CD14-positive monocyte (primary cell): ENCODE measurements around the gene CLCF1. TPM values are rescaled to one million over a fixed set of nuclear protein-coding genes. Genes with fewer than 3 reads are reported as not detected.

Experiments
- DNase-seq, 3 donors: peaks; one replicate each; pipeline ENCODE4 v3.0.0-alpha.2; 2011 to 2022
- H2AFZ ChIP-seq: 2 replicates; pipeline ENCODE4 v1.6.0; 2012; ENCODE audit warnings: mild to moderate bottlenecking, low read depth, low read length, inconsistent platforms; ENCODE audit not compliant: insufficient read depth, poor library complexity, severe bottlenecking
- H3K27ac ChIP-seq, 2 donors: 1 replicate in 1 of 2; 2 replicates in 1 of 2; pipeline ENCODE4 v1.5.1; 2012 to 2013; ENCODE audit warnings: low read length in 2 of 2, control low read depth in 1 of 2, inconsistent platforms in 1 of 2, low read depth in 1 of 2, mild to moderate bottlenecking in 1 of 2
- H3K27me3 ChIP-seq, 2 donors: one replicate each; pipeline versions ENCODE4 v1.6.0 to v1.6.1; 2011 to 2013; ENCODE audit warnings: low read length in 2 of 2; ENCODE audit not compliant: control insufficient read depth in 2 of 2, insufficient read depth in 2 of 2
- H3K36me3 ChIP-seq, 2 donors: replicated peaks in 1 of 2; 1 replicate in 1 of 2; 2 replicates in 1 of 2; pipeline versions ENCODE4 v1.5.1 to v1.6.1; 2012 to 2013; ENCODE audit warnings: low read length in 2 of 2, control low read depth in 1 of 2, inconsistent platforms in 1 of 2, mild to moderate bottlenecking in 1 of 2; ENCODE audit not compliant: insufficient read depth in 2 of 2, control insufficient read depth in 1 of 2
- H3K4me1 ChIP-seq, 2 donors: 1 replicate in 1 of 2; 2 replicates in 1 of 2; pipeline versions ENCODE4 v1.5.1 to v1.6.1; 2012 to 2013; ENCODE audit warnings: low read length in 2 of 2, control low read depth in 1 of 2, inconsistent platforms in 1 of 2, mild to moderate bottlenecking in 1 of 2, moderate library complexity in 1 of 2; ENCODE audit not compliant: insufficient read depth in 2 of 2, control insufficient read depth in 1 of 2
- H3K4me2 ChIP-seq: replicated peaks from 2 replicates; pipeline ENCODE3; 2012; ENCODE audit warnings: low read length, moderate library complexity, mild to moderate bottlenecking; ENCODE audit not compliant: poor library complexity, severe bottlenecking; ENCODE audit errors: extremely low read depth
- H3K4me3 ChIP-seq, 3 experiments: fragments of 200-600 bp in 1 of 3; sonication (generic) in 1 of 3; replicated peaks in 1 of 3; 1 replicate in 2 of 3; 2 replicates in 1 of 3; pipeline ENCODE4 v1.5.1; 2011 to 2013; ENCODE audit warnings: low read length in 3 of 3, mild to moderate bottlenecking in 3 of 3, control low read depth in 2 of 3, low read depth in 2 of 3, inconsistent platforms in 1 of 3, moderate library complexity in 1 of 3
- H3K79me2 ChIP-seq: 2 replicates; pipeline ENCODE4 v1.6.0; 2012; ENCODE audit warnings: mild to moderate bottlenecking, control low read depth, inconsistent platforms, low read length, moderate library complexity; ENCODE audit not compliant: insufficient read depth
- H3K9ac ChIP-seq: 2 replicates; pipeline ENCODE4 v1.6.0; 2017; ENCODE audit warnings: low read length, mild to moderate bottlenecking; ENCODE audit not compliant: insufficient read depth, poor library complexity, severe bottlenecking
- H3K9me3 ChIP-seq, 2 donors: replicated peaks in 1 of 2; 1 replicate in 1 of 2; 2 replicates in 1 of 2; pipeline versions ENCODE4 v1.5.1 to v1.6.1; 2012 to 2013; ENCODE audit warnings: low read length in 2 of 2, control low read depth in 1 of 2; ENCODE audit not compliant: control insufficient read depth in 1 of 2, insufficient read depth in 1 of 2
- H4K20me1 ChIP-seq: 2 replicates; pipeline ENCODE4 v1.6.0; 2012; ENCODE audit warnings: mild to moderate bottlenecking, low read length, control low read depth, moderate library complexity; ENCODE audit not compliant: insufficient read depth
- H3K27ac Mint-ChIP-seq, 7 donors: one replicate each; pipeline ENCODE4 v1.8.0; 2020; ENCODE audit warnings: mild to moderate bottlenecking in 7 of 7, mixed read lengths in 7 of 7, moderate library complexity in 6 of 7, inconsistent platforms in 2 of 7
- H3K27me3 Mint-ChIP-seq, 3 donors: one replicate each; pipeline ENCODE4 v1.8.0; 2021 to 2022; ENCODE audit warnings: low read depth in 3 of 3, mild to moderate bottlenecking in 3 of 3, mixed read lengths in 3 of 3, moderate library complexity in 3 of 3, inconsistent platforms in 1 of 3
- H3K36me3 Mint-ChIP-seq, 2 donors: one replicate each; pipeline ENCODE4 v1.8.0; 2020; ENCODE audit warnings: mixed read lengths in 2 of 2, inconsistent platforms in 1 of 2, mild to moderate bottlenecking in 1 of 2
- H3K4me1 Mint-ChIP-seq: one replicate; pipeline ENCODE4 v1.8.0; 2020; ENCODE audit warnings: mild to moderate bottlenecking, mixed read lengths
- H3K4me3 Mint-ChIP-seq, 2 donors: one replicate each; pipeline ENCODE4 v1.8.0; 2020; ENCODE audit warnings: mild to moderate bottlenecking in 2 of 2, mixed read lengths in 2 of 2, moderate library complexity in 1 of 2
- H3K9me3 Mint-ChIP-seq, 7 donors: one replicate each; pipeline ENCODE4 v1.8.0; 2020 to 2022; ENCODE audit warnings: mixed read lengths in 7 of 7, mild to moderate bottlenecking in 6 of 7, moderate library complexity in 6 of 7, inconsistent platforms in 2 of 7
- WGBS: methylation state at CpG from one replicate; pipeline ENCODE4 v1.1.5; 2013; ENCODE audit warnings: missing lambda C conversion rate; ENCODE audit not compliant: insufficient coverage; 5-methylcytosine and 5-hydroxymethylcytosine counted together
- intact Hi-C, 2 donors: fragments of 100-400 bp; cut with micrococcal nuclease; formaldehyde crosslinking; loops; one replicate each; pipeline versions ENCODE4 v1.15.0 to v1.15.1; 2023
- polyA plus RNA-seq, 3 donors: library from polyadenylated mRNA; depleted of rRNA in 1 of 3; unstranded in 2 of 3; stranded (reverse) in 1 of 3; fragments of 300-500 nt in 2 of 3; fragments of >200 nt in 1 of 3; fragmentation: Illumina TruSeq in 2 of 3; gene quantifications; 1 replicate in 2 of 3; 2 replicates in 1 of 3; pipeline ENCODE4 v1.2.3, GENCODE V29; 2012 to 2021
- small RNA-seq: library from RNA; depleted of rRNA; stranded (forward); fragments of <200 nt; gene quantifications from one replicate; pipeline ENCODE3, GENCODE V24; 2012; ENCODE audit warnings: low read depth; ENCODE audit not compliant: insufficient read length
- TF ChIP-seq, protein P1 (sequence below): fragments of 200-600 bp; IDR thresholded peaks from one replicate; pipeline ENCODE4 v1.8.0; 2022; ENCODE audit warnings: antibody characterized with exemption, mild to moderate bottlenecking

Gene CLCF1
- polyA plus RNA-seq, 3 donors: 0.44 to 14.8 (median 0.94) TPM

DNA sequence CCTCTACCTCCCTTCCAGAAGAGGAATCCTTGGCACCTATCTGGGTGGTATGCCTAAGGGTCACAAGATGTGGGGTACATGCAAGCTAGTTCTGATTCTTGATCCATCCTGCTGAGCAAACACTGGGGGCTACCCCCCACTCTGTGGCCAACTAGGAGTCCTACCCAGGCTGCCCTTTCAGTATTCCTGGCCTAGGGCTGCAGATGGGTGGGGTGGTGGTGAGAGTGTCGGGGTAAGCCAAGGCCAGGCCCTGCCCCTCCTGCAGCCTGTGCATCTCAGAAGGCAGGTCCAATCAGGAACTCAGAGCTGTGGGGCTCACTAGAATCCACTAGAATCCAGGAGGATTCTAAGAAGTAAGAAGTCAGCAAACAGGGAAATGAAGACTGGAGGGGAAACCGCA lies 59.2 kb downstream of the CLCF1 start:
- Mint-ChIP-seq H3K4me3 (peak overlapping the region in 1 of 2 donors; percentile 20), H3K27me3 (peaks cover 4 to 15% (median 12%) of the 10 kb centered on the region in 3 donors), H3K9me3 (no peaks in the 10 kb centered on the region), H3K36me3 (peaks cover 22 to 27% of the 10 kb centered on the region in 2 donors), H3K4me1 (peaks cover 40% of the 10 kb centered on the region), H3K27ac (no peak overlapping the region)
- Histone ChIP-seq H4K20me1 (peaks cover 4% of the 10 kb centered on the region), H3K27ac (no peak overlapping the region), H3K79me2 (no peaks in the 10 kb centered on the region), H2AFZ (no peak overlapping the region), H3K36me3 (peaks cover 24 to 26% of the 10 kb centered on the region in 2 donors), H3K4me1 (peaks cover 43 to 49% of the 10 kb centered on the region in 2 donors), H3K9ac (no peak overlapping the region), H3K9me3 (no peaks in the 10 kb centered on the region), H3K4me2 (no peak overlapping the region), H3K27me3 (peaks cover 0 to 4% of the 10 kb centered on the region in 2 donors), H3K4me3 (no peak overlapping the region)
- WGBS: no CpG with 5 or more reads among the region's 2 CpGs
- no peak for DNase-seq
- intact Hi-C loops: no loop called here
- TF ChIP-seq, protein P1, sequence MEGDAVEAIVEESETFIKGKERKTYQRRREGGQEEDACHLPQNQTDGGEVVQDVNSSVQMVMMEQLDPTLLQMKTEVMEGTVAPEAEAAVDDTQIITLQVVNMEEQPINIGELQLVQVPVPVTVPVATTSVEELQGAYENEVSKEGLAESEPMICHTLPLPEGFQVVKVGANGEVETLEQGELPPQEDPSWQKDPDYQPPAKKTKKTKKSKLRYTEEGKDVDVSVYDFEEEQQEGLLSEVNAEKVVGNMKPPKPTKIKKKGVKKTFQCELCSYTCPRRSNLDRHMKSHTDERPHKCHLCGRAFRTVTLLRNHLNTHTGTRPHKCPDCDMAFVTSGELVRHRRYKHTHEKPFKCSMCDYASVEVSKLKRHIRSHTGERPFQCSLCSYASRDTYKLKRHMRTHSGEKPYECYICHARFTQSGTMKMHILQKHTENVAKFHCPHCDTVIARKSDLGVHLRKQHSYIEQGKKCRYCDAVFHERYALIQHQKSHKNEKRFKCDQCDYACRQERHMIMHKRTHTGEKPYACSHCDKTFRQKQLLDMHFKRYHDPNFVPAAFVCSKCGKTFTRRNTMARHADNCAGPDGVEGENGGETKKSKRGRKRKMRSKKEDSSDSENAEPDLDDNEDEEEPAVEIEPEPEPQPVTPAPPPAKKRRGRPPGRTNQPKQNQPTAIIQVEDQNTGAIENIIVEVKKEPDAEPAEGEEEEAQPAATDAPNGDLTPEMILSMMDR: no peak

Small RNA genes within 50 kb of the gene (small RNA-seq; reads per million reads assigned to genes)
- not detected for gene RN7SKP239
- not detected for gene RNU6-1238P

Other genes with a start within 250 kb of the CLCF1 start
- 100 to 1,000 TPM in 1 of 3 donors, 10 to 100 TPM in 2; 34.9 to 777 (median 43.0) TPM for gene GRK2, start 107.1 kb downstream of the CLCF1 start, polyA plus RNA-seq
- 100 to 1,000 TPM in 1 of 3 donors, 10 to 100 TPM in 1, 1 to 10 TPM in 1; 9.1 to 389 (median 10.3) TPM for gene ANKRD13D, start 84.3 kb downstream of the CLCF1 start, polyA plus RNA-seq
- gene SSH3, start 70.1 kb downstream of the CLCF1 start, polyA plus RNA-seq: 10 to 100 TPM in 1 of 3 donors, 1 to 10 TPM in 2; 3.6 to 23.3 (median 5.8) TPM
- 100 to 1,000 TPM; 157 to 205 (median 176) TPM for gene POLD4, start 20.1 kb downstream of the CLCF1 start, polyA plus RNA-seq
- gene RAD9A, start 18.4 kb upstream of the CLCF1 start, polyA plus RNA-seq: 10 to 100 TPM in 1 of 3 donors, 1 to 10 TPM in 2; 3.7 to 31.7 (median 3.8) TPM
- gene PPP1CA, start 28.3 kb upstream of the CLCF1 start, polyA plus RNA-seq: 100 to 1,000 TPM; 209 to 551 (median 461) TPM
- 10 to 100 TPM; 68.6 to 72.9 (median 71.6) TPM for gene TBC1D10C, start 30.5 kb upstream of the CLCF1 start, polyA plus RNA-seq
- under 1 TPM in 1 of 3 donors, not detected in 2; 0.09 TPM for gene CARNS1, start 42.1 kb upstream of the CLCF1 start, polyA plus RNA-seq
- 100 to 1,000 TPM in 1 of 3 donors, 10 to 100 TPM in 2; 51.6 to 101 (median 53.8) TPM for gene RPS6KB2, start 54.9 kb upstream of the CLCF1 start, polyA plus RNA-seq
- 10 to 100 TPM in 1 of 3 donors, 1 to 10 TPM in 2; 2.1 to 14.3 (median 2.8) TPM for gene PTPRCAP, start 64.1 kb upstream of the CLCF1 start, polyA plus RNA-seq
- 100 to 1,000 TPM; 105 to 151 (median 106) TPM for gene CORO1B, start 69.9 kb upstream of the CLCF1 start, polyA plus RNA-seq
- gene GPR152, start 79.1 kb upstream of the CLCF1 start, polyA plus RNA-seq: not detected
- 1 to 10 TPM in 1 of 3 donors, under 1 TPM in 1, not detected in 1; 0.28 to 1.7 TPM for gene CABP4, start 81.8 kb upstream of the CLCF1 start, polyA plus RNA-seq
- gene TMEM134, start 95.7 kb upstream of the CLCF1 start, polyA plus RNA-seq: 100 to 1,000 TPM in 1 of 3 donors, 10 to 100 TPM in 2; 67.4 to 104 (median 76.8) TPM
- 100 to 1,000 TPM in 1 of 3 donors, 10 to 100 TPM in 2; 76.7 to 132 (median 99.3) TPM for gene AIP, start 109.4 kb upstream of the CLCF1 start, polyA plus RNA-seq
- 100 to 1,000 TPM in 1 of 3 donors, 10 to 100 TPM in 2; 11.7 to 122 (median 22.2) TPM for gene PITPNM1, start 131.8 kb upstream of the CLCF1 start, polyA plus RNA-seq
- 10 to 100 TPM; 47.8 to 80.2 (median 78.5) TPM for gene CDK2AP2, start 134.6 kb upstream of the CLCF1 start, polyA plus RNA-seq
- gene CABP2, start 149.8 kb upstream of the CLCF1 start, polyA plus RNA-seq: not detected
- 1,000 to 10,000 TPM in 2 of 3 donors, 100 to 1,000 TPM in 1; 853 to 1,483 (median 1,250) TPM for gene GSTP1, start 210.2 kb upstream of the CLCF1 start, polyA plus RNA-seq
- gene NDUFV1, start 233.3 kb upstream of the CLCF1 start, polyA plus RNA-seq: 100 to 1,000 TPM in 1 of 3 donors, 10 to 100 TPM in 2; 71.6 to 174 (median 72.1) TPM